AG04450 (cell line): Measurements from ENCODE around the gene PSMC4. TPM values are rescaled to one million over a fixed set of nuclear protein-coding genes. Genes with fewer than 3 reads are reported as not detected.

Experiments
- CTCF ChIA-PET: fragments of 300-600, 350-600 bp; formaldehyde crosslinking; extraction: SDS; loops from one replicate; lab custom pipeline; 2022; ENCODE audit warnings: antibody characterized with exemption, inconsistent platforms; lab: Charles Lee
- POLR2A ChIA-PET: fragments of 350-600 bp; formaldehyde crosslinking; extraction: SDS; loops from one replicate; lab custom pipeline; 2021; ENCODE audit warnings: antibody characterized with exemption, inconsistent platforms; lab: Yijun Ruan, JAX
- DNase-seq: peaks from one replicate; pipeline ENCODE4 v3.0.0-alpha.2; 2011; ENCODE audit warnings: low read depth, low spot score
- H3K27ac ChIP-seq: one replicate; pipeline ENCODE4 v1.5.1; 2012; ENCODE audit warnings: low read depth, low read length, control low read depth
- H3K27me3 ChIP-seq: one replicate; pipeline ENCODE4 v1.6.0; 2012; ENCODE audit warnings: low read length; ENCODE audit not compliant: control insufficient read depth, insufficient read depth
- H3K4me3 ChIP-seq: 2 replicates; pipeline ENCODE4 v1.5.1; 2011; ENCODE audit warnings: mild to moderate bottlenecking, low read depth, low read length, control low read depth
- H3K9me3 ChIP-seq: 2 replicates; pipeline ENCODE4 v1.5.1; 2012; ENCODE audit warnings: low read length; ENCODE audit not compliant: control insufficient read depth, insufficient read depth
- CTCF ChIP-seq: IDR thresholded peaks from 2 replicates; pipeline ENCODE4 v1.5.1; 2011; ENCODE audit warnings: low read depth, low read length, control low read depth, inconsistent platforms
- polyA plus RNA-seq: library from polyadenylated mRNA; depleted of rRNA; stranded (reverse); fragments of >200 nt; gene quantifications from 2 replicates; pipeline ENCODE4 v1.2.3, GENCODE V29; 2011

Gene PSMC4
- polyA plus RNA-seq, 1 experiment = 68.6 TPM

- CTCF ChIA-PET = interaction anchor here (2.0 kb wide), 1 partner anchor 27 kb away, joined by 9 read pairs; the partner anchor contains the start of gene PSMC4
- Histone ChIP-seq H3K27ac (peak overlapping the region; percentile 93), H3K27me3 (no peaks in the 10 kb centered on the region), H3K4me3 (peak overlapping the region; percentile 91), H3K9me3 (no peaks in the 10 kb centered on the region; the same call in 1 of the 2 replicates)
- TF ChIP-seq CTCF = no peak
- POLR2A ChIA-PET = interaction anchor here (0.6 kb wide), 1 partner anchor 367 kb away, joined by 3 read pairs; no protein-coding TSS in a partner anchor
- no peak for DNase-seq
Measured at GRCh38 chr19:39997638-39998216, 26.8 kb downstream of the PSMC4 start.

DNA sequence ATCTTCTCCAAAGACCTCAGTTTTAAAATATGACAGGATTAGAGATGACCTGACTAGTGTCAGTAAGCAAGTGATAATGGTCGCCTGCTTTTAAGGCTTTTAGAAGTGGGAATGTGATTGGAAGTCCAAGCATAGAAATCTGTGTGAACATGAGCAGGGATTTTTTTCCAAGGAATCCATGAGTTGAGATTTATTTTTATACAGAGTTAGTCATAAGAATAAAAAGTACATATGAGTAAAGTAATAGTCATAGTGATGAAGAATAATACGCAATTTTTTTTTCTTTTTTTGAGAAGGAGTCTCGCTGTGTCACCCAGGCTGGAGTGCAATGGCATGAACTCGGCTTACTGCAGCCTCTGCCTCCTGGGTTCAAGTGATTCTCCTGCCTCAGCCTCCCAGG, 27.5 kb downstream of the PSMC4 start:
- ChIA-PET CTCF (no interaction called here), POLR2A (no interaction called here)
- no peaks in the 10 kb centered on the region; the same call in 1 of the 2 replicates for H3K9me3 ChIP-seq
- DNase-seq = no peak
- TF ChIP-seq CTCF = no peak
- H3K27ac ChIP-seq = peak overlapping the region; percentile 21
- no peaks in the 10 kb centered on the region for H3K27me3 ChIP-seq
- H3K4me3 ChIP-seq = no peak overlapping the region

DNA sequence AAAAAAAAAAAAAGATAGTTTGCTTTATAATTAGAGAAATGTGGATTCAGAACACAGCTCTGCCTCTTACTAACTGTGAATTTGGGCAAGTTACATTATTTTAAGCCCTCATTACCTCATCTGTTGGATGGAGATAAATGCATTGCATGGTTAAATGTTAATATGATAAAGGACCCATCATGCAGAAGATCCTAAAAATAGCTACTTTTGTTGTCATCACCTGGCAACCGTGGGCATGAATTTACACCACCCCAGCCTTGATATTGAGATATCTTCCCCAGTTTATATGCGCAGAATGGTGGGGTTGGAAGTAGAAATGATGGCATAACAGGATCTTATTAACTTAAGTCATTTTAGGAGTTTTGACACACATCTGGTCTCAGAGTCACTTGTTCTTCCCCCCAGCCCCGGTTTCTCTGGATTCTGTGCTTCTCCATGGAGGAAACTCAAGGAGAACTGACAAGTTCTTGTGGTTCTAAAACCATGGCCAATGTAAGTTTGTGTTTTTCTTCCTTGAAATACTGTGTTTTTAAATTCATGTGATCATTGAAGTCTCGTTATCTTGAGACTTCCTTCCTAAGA, 34.8 kb downstream of the PSMC4 start:
- Histone ChIP-seq H3K27ac (peak overlapping the region; percentile 32), H3K4me3 (no peak overlapping the region), H3K9me3 (no peaks in the 10 kb centered on the region), H3K27me3 (no peaks in the 10 kb centered on the region)
- ChIA-PET CTCF (no interaction called here), POLR2A (no interaction called here)
- TF ChIP-seq CTCF = no peak
- no peak for DNase-seq

GRCh38 chr19:40006273-40006691, 35.3 kb downstream of the PSMC4 start:
- ChIA-PET POLR2A (interaction anchor here (1.2 kb wide), 1 partner anchor 36 kb away, joined by 3 read pairs; the partner anchor contains the start of gene PSMC4), CTCF (no interaction called here)
- no peak for TF ChIP-seq CTCF
- Histone ChIP-seq H3K9me3 (no peaks in the 10 kb centered on the region; the same call in 1 of the 2 replicates), H3K27me3 (no peaks in the 10 kb centered on the region), H3K27ac (peak overlapping the region; percentile 32), H3K4me3 (no peak overlapping the region)
- peak; percentile 59 for DNase-seq

- no peaks in the 10 kb centered on the region for H3K27me3 ChIP-seq
- peaks cover 7% of the 10 kb centered on the region for H3K9me3 ChIP-seq
- no peak overlapping the region for H3K4me3 ChIP-seq
- no peak overlapping the region for H3K27ac ChIP-seq
- ChIA-PET CTCF (interaction anchor here (0.6 kb wide), 1 partner anchor 164 kb away, joined by 7 read pairs; no protein-coding TSS in a partner anchor), POLR2A (no interaction called here)
- no peak for DNase-seq
- TF ChIP-seq CTCF = no peak
Measured at GRCh38 chr19:40009674-40010073, 38.7 kb downstream of the PSMC4 start.
